AG10803 (cell line): Measurements from ENCODE around the gene BBIP1.
A peak's percentile ranks its signal among the peaks of the same experiment; 100 is the strongest.
"Not testable (repeated sequence)": the region's sequence is repeated elsewhere in the genome, so short reads cannot be mapped to it uniquely, and the experiment has no call there.

Experiments
- DNase-seq: peaks from one replicate; pipeline ENCODE4 v3.0.0; 2010; ENCODE audit warnings: low read depth
- H3K4me3 ChIP-seq: 2 replicates; pipeline ENCODE4 v1.5.1; 2011; ENCODE audit warnings: mild to moderate bottlenecking, low read length, control low read depth
- TF ChIP-seq, protein P1 (sequence below): conservative IDR thresholded peaks from 2 replicates; pipeline ENCODE4 v1.5.1; 2011; ENCODE audit warnings: mild to moderate bottlenecking, low read length, control low read depth, inconsistent platforms

BBIP1 gene

DNA sequence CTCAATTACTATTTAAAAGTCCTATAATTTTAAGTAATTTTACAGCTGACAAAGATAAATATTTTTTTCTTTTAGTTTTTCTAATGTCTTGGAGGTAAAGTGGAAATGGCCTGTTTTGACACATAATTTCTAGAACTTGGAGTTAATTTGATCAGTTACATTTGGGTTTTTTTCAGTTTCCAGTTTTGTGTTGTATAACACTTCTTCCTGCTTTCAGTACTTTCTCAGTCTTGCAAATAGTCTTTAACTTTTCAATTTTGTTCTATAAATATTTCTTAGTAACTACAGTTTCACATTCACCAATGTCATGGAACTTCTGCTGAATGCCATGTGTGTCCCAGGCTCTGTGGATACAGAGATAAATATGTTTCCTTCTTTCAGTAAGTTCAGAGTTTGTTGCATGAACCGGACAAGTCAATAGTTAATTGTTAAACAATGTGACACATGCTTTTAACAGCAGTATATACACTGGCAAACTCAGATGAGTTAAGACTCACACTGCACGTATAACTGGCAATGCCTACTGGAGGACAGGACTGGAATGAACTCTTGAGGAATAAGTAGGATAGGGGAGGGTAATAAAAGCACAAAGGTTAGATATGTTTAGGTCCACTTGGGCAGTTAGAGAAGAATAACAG is 5.0 kb upstream of the BBIP1 start:
- no peak overlapping the region for H3K4me3 ChIP-seq
- TF ChIP-seq, protein P1, sequence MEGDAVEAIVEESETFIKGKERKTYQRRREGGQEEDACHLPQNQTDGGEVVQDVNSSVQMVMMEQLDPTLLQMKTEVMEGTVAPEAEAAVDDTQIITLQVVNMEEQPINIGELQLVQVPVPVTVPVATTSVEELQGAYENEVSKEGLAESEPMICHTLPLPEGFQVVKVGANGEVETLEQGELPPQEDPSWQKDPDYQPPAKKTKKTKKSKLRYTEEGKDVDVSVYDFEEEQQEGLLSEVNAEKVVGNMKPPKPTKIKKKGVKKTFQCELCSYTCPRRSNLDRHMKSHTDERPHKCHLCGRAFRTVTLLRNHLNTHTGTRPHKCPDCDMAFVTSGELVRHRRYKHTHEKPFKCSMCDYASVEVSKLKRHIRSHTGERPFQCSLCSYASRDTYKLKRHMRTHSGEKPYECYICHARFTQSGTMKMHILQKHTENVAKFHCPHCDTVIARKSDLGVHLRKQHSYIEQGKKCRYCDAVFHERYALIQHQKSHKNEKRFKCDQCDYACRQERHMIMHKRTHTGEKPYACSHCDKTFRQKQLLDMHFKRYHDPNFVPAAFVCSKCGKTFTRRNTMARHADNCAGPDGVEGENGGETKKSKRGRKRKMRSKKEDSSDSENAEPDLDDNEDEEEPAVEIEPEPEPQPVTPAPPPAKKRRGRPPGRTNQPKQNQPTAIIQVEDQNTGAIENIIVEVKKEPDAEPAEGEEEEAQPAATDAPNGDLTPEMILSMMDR: no peak
- DNase-seq: no peak

DNA sequence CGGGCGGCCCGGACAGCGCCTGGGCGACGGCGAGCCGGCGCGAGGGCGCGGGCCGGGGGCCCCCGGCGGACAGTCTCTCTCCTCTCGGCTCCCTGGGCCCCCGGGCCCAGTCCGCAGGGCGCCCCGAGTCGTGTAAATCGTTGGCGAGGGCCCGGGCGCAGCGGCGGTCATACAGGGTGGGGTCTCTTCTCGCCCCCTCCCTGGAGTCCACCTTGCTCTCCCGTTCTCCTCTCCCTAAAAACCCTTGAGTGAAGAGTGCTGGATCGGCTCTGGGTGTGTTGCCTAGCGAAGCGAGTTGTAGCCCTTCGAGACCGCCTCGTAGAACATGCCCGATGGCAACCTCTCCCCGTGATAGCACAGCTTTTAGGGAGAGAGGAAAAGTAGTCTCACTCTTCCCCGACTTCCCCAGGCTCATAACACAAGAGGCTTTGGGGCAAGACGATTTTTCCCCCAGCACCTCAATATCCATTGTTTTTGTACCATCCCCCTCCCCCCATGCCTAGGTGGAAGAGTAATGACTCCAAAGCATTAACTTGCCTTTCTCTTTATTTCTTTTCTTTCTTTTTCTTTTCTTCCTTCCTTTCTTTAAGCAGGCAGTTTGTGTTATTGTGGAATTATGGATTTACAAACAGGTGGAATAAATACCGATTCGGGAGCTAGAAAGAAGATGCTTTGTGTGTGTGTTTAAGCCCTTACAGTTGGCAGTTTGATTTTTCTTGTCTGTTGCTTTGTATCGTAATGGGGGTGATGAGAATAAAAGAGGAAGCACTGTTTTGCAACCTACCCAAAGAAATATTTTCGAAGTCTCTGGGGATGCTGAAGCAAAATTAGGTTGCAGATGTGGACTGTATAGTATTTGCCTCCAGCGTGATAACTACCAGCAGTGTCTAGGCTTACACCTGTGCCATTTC is 1.2 kb upstream of the BBIP1 start:
- peak; percentile 72 for DNase-seq
- peak overlapping the region; percentile 83 for H3K4me3 ChIP-seq
- TF ChIP-seq, protein P1: no peak

DNA sequence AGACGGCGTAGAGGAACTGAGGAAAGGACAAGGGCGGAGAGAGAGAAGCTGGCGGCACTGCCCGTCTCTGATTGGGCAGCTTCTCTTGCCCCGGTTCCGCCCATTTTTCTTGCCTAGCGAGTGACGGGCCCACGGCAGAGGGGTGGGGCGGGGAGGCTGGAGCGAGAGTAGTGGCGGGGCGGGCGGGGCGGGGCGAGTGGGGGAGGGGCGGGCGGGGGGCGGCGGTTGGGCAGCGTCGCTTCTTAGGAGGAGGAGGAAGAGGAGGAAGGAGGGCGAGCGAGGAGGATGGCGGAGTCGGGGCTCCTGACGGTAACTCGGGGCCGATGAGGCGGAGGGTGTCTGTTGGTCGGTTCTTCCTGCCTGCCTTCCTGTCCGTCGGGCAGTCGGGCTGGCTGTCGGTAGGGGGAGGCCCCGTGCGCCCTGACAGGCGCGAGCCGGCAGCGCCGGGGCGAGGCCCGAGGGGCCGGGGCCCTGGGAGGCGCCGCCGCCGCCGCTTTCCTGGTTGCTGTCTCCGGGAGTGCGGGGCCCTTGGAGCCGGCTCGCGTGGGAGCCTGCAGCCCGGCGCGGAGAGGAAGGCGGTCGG is 460 bp upstream of the BBIP1 start, which contains the start of gene SHOC2:
Gene SHOC2, plus strand, starts transcription at position 256 of the 583 bp plus-strand sequence. CDS start 44,755 bp downstream, outside the sequence.
- peak within 1 kb of the TSS; percentile 83 for H3K4me3 ChIP-seq
- TF ChIP-seq, protein P1: peak; percentile 27
- no peak for DNase-seq

DNA sequence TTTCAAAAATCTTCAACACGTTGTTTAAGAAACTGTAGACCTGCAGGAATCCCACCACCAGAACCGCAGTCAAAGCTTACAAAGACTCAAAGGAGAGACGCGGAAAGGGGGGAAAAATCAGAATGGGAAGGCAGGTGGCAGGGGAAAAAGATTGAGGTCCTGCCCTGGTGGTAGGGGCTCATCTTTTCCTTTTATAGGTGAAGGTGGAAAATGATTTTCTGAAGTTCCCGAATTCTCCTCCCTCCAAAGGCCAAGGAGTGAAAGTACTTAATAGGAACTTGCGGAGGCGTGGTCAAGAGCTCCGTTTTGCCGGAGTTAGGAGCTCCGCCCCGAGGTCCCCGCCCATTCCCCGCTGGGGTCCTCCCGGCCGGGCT is 724 bp downstream of the BBIP1 start:
- peak overlapping the region; percentile 83 for H3K4me3 ChIP-seq
- TF ChIP-seq, protein P1: peak; percentile 0; the same call in 1 of the 2 replicates
- peak; percentile 97 for DNase-seq

DNA sequence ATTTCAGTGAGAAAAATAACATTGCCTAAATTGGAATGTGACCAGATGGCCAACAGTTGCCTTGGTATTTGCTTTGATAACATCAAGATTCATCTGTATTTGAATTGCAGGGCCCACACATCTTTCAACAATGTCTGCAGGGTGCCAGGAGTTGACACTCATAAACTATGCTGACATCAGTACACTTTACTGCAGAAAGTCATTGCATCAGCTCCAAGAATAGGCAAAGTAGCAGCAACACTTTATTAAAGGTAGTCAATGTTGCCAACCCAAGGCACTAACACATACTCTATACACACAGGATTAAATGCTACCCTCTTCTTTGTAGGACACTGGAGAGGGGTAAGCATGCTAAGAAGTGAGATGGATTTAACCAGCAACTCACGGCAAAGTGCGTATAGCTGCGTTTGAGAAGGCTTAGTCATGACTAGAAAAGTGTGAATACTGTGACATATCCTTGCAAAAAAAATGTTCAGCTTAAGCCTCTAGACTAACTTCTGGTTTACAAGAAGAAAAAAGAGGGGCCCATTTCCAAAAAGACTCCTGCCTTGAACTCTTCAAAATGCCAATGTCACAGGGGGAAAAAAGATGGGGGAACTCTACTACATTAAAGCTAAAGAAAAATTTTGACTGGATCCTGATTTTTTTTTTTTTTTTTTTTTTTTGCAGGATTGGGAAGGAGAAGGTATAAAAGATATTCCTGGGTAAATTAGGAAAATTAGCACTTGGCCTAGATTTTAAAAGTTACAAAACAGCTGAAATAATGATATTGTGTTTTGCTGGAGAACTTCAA is 2.2 kb downstream of the BBIP1 start:
- TF ChIP-seq, protein P1: no peak
- no peak overlapping the region for H3K4me3 ChIP-seq
- peak; percentile 95 for DNase-seq

DNA sequence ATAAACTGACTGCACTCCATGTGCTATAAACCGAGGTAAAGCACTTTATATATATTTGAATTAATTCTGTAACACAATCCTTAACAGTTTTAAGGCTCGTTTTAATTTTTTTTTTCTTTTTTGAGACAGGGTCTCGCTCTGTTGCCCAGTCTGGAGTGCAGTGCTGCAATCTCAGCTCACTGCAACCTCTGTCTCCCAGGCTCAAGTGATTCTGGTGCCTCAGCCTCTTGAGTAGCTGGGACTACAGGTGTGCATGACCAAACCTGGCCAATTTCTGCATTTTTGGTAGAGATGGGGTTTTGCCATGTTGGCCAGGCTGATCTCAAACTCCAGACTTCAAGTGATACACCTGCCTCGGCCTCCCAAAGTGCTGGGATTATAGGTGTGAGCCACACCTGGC is 3.4 kb downstream of the BBIP1 start:
- not testable (repeated sequence) for H3K4me3 ChIP-seq, DNase-seq

DNA sequence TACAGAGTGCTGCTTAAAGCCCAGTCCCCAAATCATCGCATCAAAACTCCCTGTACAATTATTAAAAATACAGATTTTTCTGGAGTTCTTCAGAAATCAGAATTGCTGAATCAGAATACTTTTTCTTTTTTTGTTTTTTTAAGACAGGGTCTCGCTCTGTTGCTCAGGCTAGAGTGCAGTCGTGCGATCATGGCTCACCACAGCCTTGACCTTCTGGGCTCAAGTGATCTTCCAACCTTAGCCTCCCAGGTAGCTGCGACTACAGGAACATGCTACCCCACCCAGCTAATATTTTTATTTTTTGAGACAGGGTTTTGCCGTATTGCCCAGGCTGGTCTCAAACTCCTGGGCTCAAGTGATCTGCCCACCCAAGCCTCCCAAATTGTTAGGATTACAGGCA is 3.9 kb downstream of the BBIP1 start:
- TF ChIP-seq, protein P1: no peak
- DNase-seq: no peak
- no peak overlapping the region for H3K4me3 ChIP-seq
